ENCODE data around the gene ZFAND3.

ZFAND3 gene

DNA sequence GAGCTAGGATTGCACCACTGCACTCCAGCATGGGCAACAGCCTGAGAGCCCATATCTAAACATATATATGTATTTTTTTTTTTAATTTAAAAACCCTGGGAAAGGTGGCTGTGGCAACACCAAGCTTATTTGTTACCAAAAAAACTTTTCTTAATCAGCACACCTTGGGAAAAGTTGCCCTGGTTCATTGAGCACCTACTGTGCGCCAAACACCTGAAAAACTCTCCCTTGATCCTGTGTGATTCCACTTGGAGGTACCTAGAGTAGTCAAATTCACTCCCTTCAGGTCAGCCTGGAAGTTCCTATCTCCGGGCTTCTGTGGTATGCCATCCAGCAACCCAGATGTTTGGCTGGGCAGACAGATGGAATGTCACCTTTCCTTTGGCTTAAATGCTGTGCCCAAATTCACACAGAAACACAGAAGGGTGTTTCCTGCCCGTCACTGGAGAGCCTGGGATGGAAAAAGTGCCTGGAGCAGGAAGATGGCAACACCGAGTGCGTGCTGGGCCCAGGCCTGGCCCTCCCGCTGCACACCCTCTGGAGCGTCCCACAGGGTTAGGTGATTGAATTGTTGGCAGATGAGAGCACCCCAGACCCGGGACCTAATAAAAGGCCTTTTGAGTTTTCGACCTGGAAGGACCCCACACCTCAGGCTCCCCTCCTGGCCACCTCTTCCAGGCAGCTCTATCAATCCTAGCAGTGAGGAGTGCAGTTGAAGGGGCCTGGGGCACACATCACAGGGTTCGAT is 337.5 kb downstream of the ZFAND3 start:
- no peak for DNase-seq

DNA sequence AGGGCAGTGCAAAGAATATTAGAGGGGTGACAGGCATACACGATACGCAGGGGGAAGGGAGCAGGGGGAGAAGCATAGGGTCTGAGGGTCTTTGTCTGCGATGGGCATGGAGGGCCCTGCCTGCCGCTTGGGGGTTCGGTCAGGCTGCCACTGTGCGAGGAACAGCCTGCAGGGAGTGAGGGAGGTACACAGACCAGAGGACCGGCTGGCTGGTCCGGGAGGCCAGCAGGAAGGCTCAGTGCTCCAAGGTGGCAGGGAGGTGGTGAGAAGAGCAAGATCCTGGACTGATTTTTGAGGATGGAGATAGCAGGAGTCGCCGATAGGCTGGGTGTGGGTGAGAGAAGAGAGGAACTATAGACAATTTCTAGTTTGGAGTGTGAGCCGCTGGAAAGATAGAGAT is 338.4 kb downstream of the ZFAND3 start:
- DNase-seq: no peak

DNA sequence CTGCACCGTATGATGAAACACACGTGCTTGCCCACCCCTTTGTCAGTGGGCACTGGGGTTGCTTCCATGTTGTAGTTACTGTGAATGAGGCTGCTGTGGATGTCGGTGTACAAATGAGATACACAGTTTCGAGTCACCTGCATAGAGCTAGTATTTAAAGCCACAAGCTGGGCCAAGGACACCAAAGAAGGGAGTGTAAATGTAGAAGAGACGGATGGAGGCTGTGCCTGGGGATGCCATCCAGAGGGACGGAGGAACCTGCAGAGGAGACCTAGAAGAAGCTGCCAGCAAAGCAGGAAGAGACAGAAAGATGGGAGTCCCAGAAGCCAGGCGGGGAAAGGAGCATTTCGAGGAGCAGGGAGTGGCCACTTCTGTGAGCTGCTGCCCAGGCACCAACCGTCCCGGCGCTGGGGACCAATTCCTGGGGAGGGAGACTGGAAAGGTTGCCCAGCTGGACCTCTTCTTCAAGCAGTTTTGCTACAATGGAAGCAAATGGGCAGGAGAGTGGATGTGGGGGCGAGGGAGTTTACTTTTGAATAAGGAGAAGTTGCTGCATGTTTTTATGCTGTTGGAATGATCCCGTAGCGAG is 339.3 kb downstream of the ZFAND3 start:
- DNase-seq: no peak

DNA sequence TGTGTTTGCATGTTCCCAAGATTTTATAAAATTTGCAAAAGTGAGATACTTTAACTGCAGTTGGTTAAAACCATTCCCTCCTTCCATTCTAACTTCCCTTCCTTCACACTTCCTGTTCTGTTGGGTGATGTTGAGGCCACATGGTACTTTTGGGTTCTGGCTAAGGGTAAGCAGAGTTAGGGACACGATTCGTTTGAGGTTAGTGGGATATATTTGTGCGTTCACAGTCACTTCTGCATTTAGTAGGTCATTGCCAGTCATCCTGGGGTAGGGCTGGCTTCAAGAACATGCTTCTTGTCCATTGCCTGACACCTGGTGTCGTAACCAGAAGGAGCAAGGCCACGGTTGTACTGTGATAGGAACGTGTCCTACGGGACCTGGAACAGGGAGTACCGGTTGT is 340.1 kb downstream of the ZFAND3 start:
- no peak for DNase-seq

DNA sequence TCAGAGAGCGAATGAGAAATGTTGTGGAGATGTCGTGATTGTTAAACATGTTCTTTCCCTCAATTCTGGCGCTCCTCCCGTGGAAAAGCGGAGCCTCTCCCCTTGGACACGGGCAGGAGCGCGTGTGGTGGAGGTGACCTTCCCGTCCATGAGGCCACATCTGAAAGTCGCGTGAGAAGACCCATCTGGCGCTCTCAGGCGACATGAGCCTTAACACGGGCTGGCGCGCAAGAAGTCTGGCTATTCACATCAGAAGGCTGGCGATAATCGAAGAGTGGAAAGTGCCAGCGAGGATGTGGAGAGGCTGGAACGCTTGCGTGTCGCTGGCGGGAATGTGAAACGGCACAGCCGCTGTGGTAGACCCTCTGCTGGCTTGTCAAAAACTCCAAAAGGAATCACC is 341.3 kb downstream of the ZFAND3 start:
- no peak for DNase-seq

DNA sequence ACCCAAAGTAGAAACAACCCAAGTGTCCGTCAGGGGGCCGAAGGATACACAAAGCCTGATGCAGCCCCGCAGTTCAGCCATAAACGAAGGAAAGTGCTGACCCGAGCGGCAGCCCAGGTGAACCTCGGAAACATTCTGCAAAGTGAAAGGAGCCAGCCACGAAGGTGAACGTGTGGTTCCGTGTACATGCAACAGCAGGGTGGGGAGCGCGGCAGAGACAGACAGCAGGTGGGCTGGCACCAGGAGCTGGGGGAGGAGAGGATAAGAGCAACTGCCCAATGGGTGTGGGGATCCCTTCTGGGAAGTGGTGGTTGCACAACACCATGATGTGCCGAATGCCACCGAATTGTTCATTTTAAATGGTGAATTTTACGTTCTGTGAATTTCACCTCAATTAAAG is 341.8 kb downstream of the ZFAND3 start:
- DNase-seq: no peak

DNA sequence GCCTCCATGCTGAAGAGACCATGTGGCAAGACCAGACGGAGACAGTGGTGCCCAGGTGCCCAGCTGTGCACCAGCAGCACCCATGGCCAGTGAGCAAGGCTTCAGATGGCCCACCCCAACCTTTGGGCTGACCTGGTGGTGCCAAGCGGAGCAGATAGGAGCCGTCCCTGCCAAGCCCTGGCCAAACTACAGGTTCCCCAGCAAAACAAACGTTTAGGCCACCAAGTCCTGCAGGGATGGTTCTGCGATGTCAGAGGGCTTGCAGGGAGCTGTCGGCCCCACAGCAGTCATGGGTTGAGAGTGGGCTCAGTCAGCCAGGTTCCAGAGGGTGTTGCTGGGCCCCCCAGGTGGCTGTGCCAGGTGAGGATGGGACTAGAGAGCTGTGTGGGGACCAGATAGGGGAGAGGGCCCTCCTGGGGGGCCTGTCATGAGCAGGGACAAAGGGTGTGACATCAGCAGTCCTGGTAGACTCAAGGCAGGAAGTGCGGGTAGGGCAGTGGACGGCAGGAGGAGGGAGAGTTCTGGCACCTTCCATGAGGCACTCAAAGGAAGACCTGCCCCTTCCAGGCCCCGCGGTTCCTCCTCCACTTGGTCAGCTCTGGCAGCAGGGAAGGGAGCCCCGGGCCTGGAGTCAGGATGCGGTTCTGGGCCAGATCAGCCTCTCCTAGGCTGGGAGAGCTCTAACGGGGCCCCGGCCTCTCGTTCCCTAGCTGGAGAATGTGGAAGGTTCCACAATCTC is 342.4 kb downstream of the ZFAND3 start:
- no peak for DNase-seq

DNA sequence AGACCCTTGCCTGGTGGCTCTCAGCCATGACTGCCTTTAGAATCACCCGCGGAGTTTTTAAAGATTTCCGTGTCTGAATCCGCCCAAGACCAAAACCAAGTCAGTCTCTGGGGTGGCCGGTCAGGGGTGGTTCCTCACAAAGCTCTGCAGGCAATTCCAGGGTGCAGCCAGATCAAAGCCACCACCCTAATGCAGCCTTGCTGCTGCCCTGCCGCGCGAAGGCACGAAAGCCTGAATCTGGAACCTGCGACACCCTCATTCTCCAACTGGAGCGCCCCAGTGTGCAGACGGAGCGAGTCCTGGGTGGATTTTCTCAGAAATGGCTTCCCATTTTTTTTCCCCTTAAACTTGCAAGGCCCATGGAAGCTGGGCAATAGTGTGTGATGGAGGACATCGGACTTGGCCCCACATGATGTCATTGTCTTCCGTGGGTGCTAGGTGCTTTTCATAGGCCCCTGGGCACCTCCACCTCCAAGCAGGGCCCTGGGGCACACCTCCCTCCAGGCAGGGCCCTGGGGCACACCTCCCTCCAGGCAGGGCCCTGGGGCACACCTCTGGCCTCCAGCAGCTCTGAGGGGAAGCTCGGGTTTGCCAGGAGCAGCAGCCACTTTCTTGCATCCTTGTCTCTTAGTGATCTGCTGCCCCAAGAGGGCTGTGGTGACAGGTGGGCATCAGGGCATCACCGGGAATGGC is 343.1 kb downstream of the ZFAND3 start:
- no peak for DNase-seq

DNA sequence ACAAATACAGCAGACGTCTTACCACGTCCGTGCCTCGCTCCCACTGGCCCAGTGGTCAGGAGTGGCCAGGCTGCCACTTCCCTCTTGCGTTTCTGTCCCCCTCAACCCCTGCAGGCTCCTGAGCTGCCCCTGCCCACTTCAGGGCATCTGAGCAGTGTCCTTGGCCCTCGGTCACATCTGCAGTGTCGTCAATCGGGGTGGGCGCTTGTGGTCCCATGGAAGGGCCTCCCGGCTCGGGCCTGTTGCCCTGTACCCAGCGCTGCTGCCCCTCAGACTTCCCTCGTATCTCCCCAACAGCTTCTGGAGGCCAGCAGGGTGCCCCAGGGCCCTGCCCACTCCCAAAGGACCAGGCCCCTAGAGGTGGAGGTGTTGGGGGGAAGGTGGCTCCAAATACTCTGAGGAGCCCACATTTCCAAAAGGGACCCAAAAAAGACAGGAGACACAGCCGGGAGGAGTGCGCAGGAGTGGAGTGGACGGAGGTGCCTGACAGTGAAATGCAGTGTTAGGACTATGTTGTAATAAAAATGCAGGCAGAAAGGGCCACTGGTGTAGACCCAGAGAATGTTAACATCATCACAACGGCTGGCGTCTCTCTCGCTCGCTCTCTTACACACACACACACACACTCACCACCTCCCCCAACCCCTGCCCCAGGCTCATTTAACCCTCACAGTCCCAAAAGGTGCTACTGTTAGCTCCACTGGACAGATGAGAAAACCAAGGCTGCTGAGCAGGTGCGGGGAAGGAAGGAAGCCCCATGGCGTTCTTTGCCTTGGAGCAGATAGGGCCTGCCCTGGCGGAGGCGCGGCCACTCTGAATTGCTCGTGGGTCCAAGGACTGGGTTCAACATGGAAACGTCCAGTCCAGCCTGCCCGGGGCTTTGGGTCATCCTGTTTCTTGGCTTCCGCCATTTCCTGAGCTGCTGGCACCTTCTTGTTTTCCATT is 343.9 kb downstream of the ZFAND3 start:
- no peak for DNase-seq

DNA sequence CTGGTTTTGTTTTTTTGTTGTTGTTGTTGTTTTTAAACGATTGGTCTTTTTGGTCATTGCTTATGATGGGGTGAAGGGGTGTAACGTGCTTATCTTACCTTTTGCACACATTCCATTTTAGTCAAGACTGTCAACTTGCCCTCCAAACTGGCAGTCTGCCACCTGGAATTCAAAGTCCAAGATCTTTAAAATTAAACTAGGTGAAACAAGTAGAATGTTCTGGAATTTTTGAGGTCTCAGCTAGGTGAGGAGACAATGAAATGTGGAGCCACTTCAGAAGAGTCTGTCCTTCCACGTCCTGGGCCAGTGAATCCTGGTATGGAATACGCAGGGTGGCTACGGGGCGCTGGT is 344.6 kb downstream of the ZFAND3 start:
- DNase-seq: no peak

DNA sequence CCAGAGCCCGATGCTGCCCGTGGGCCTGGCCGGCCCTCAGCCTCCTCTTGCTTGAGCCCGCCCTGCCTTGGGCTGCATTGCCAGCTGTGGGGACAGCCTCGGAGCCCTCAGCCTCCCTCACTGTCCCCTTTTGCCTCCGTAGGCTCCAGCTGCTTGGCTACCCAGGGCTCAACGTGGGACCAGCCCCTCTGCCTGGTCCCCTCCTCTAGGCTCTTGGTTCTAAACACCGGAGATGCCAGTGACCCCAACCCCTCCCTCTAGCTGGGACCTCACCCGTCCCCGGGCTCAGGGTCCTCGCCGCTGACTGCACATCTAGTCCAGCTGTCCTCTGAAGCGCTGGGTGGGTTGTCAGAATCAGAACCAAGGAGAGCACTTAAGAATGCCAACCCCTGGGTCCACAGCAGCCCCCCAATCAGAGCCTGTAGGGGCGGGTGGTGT is 345.2 kb downstream of the ZFAND3 start:
- no peak for DNase-seq

DNA sequence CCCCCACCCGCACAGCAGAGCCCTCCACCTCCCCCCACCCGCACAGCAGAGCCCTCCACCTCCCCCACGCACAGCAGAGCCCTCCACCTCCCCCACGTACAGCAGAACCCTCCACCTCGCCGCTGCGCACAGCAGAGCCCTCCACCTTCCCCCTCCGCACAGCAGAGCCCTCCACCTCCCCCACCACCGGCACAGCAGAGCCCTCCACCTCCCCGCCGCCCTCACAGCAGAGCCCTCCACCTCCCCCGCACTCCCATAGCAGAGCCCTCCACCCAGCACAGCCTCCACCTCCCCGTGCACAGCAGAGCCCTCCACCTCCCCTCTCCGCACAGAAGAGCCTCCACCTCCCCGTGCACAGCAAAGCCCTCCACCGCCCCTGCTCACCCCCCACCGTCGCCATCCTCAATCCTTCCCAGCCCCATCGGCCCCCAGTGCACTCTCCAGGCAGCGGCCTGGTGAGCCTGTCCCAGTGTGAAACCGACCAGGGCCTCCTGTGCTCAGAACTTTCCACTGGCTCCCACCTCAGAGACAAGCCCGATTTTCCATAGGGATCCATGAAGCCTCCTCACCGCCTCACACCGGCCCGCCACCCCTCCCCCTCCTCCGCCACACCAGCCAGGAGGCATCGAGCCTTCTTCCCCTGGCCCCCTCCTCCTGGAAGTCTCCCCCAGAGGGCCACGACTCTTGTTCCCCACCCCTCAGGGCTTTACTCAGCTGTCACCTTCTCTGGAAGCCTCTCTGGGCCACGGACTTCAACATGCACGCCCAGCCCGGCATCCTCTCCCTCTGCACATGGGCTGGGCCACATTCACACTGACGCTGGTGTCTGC is 347.1 kb downstream of the ZFAND3 start:
- DNase-seq: no peak

DNA sequence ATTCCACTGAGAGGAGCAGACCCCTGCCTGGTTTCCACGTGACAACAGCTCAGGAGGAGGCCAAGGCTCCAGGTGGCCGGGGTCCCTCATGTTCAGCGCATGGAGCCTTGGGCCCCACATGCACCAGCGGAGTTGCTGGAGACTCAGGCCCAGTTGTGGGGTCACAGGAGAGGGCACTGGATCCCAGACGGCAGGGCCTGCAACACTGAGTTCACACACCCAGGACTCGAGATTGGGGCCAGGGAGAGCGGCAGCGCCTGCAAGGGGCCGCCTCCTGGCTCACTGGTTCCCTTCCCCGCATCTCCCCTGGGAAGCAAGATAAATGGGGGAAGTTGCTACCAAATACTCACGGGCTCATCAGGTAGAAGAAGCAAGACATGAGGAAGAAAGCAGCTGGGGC is 348.1 kb downstream of the ZFAND3 start:
- no peak for DNase-seq

DNA sequence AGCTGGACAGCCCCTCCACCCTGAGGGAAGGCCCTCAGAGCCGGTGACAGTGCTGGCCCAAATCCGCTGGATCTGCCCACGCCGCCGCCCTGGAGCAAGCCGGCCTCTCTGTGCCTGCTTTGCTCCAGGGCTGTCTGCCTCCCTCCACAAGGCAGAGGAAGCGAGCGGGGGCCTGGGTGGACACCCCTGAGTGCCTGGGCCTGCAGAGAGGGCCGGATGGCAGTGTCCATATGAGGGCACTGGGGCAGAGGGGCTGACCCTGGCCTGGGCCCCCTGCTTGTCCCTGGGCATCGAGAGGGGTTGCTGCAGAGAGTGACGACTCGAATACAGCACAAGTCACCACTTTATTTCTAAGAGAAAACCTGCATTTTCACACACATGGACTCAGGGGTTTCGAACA is 348.6 kb downstream of the ZFAND3 start:
- no peak for DNase-seq

DNA sequence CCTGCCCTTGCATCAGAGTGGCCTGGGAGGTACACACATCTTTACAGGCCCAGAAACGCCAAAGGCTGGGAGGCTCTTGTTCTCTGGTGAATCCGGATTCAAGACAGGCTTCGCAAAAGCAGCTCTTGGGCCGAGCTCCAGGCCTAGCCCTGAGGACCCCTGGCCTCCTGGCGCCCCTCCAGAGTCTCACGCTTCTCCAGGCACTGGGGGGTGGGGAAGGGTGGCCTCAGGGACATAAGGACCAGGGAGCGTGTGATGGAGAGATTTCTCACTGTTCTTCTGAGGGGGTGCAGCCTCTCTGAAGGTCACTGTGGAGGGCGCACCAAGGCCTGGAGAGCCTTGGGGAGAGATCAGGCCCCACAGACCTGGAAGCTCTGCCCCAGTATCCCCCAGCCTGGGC is 349.2 kb downstream of the ZFAND3 start:
- DNase-seq: no peak

DNA sequence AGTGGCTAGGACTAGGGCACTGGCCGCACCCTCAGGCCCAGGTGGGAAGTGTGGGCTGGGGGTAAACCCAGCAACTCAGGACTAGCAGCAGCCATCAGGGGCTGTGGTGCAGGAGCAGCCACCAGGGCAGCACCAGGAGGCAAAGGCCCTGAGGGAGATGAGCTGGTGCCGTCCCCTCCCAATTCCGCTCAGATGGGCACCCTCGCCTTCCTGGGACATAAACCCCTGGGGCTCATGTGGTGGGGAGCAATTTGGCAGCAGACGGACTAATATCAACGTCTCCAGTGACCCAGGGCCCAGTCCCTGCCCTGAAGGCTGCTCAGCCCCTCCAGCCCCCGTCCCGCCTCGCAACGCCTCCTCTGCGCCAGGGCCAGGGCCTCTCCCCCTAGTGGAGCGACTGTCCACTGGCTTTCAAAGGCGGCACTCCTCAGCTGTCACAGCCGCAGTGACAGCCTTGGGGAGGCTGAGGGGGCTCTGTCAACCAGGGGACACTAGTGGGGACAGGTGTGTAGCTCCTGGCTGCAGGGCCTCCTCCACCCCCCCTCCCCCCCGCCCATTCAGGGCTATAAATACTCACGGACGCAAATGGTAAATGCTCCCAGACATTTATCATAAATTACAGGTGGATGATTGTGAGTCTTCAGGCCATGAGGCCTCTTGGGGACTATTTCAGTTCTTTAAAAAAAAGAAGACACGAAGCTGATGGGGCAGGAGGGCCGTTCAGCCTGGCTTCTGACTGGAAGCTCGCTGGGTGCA is 349.9 kb downstream of the ZFAND3 start:
- no peak for DNase-seq

DNA sequence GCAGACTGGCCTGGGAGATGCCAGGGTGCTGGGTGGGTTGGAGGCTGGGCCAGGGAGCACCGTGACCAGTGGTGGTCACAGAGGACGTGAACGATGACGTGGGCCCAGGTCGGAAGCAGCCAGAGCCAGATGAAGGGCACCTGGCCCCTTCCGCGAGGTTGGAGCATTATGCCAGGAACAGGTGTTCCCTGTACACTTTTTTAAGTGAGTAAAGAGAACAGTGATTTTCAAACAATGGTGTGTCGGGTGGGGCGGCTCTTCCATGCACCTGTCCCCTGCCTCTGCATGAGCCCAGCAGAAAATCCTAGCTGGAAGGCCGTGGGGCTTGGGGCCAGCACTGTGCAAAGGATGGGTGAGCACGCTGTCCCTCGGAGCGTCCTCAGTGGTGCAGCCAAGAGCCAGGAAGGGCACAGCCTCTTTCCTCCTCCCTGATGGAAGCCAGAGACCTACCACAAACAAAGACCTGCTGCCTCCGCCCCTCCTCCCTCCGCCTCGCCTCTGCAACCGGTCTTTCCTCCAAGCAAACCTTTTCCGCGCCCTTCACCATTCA is 350.5 kb downstream of the ZFAND3 start:
- no peak for DNase-seq

DNA sequence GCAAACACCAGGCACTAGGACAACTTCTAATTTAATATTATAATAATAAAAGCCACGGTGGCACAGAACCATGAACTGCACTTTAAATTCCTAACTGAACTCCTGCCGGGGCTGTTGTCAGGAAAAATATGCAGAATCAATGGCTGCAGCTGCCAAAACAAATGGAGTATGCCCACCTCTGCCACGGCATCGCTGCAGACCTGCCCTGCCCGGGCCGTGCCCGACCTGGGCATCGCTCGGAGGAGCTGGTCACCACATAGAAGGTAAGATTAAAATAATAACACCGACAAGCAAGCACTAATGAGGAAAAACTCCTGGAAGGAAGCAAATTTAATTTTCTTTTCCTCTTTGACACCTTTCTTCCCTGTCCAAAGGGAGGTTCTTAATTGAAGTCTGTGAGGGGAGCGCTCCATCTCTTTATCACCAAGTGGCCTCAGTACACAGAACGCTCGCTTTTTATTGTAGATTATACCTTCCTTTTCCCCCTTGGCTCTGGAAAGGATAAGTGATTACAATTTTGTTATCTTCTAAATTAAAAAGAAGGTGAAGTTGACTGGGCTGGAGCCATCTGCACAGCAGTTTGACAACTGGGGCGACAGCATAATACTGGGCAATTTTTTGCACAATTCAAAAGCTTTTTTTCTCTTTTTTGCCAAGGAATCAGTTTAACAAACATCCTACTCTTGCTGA is 351.3 kb downstream of the ZFAND3 start:
- DNase-seq: no peak

DNA sequence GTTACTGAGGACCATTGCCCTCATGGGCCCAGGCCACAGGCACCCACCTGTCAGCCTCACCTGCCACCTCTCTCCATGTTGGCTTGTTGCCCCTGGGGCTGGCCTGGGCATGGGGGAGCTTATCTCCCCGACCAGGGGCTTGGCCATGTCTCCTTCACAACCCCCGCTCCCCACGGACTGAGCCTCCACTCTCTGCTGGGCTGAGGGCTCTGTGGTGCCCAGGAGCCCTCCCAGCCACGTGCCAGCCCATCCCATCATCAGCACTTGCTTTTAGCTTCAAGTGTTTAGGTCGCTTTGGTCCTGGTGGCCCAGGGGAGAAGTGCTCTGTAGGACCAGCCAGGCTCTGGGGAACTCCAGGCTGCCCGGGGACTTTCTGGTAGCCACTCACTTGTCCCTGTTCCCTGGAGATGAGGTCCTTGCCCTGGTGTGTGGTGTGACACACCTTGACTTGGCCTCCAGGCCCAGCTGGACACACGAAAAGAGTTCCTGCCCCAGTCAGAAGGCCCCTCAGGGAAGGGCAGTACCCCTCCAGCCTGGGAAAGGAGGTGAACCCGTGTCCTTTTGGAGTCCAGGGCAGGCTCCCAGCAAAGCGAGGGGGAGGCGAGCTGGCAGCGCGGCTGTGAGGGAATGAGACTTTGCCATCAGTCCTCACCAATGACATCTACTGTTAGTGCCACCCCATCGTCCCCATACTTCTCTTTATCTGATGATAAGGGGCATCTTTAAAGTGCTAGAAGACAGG is 352.6 kb downstream of the ZFAND3 start:
- no peak for DNase-seq
